ENCODE results near the gene BCAP29. TPM values are rescaled to one million over a fixed set of nuclear protein-coding genes. Genes with fewer than 3 reads are reported as not detected.
"Not testable (repeated sequence)": the region's sequence is repeated elsewhere in the genome, so short reads cannot be mapped to it uniquely, and the experiment has no call there.

Gene BCAP29
- total RNA-seq = 10 to 100 TPM; 39.5 to 46.0 TPM
- polyA plus RNA-seq (2013, experiment 1 of 2) = 31.8 TPM
- polyA plus RNA-seq (2013, experiment 2 of 2) = 38.3 TPM
- long read RNA-seq, experiment 1, full-length matches to known transcripts = 11 of 23 reads
- long read RNA-seq, experiment 1, partial matches to known transcripts = 5 of 23 reads
- long read RNA-seq, experiment 1, other reads (novel, unspliced or antisense) = 7 of 23 reads
- long read RNA-seq, experiment 2, full-length matches to known transcripts = 65 of 89 reads
- long read RNA-seq, experiment 2, partial matches to known transcripts = 5 of 89 reads
- long read RNA-seq, experiment 2, other reads (novel, unspliced or antisense) = 19 of 89 reads
- long read RNA-seq, experiment 3, full-length matches to known transcripts = 113 of 135 reads
- long read RNA-seq, experiment 3, partial matches to known transcripts = 11 of 135 reads
- long read RNA-seq, experiment 3, other reads (novel, unspliced or antisense) = 11 of 135 reads
- long read RNA-seq, experiment 4, full-length matches to known transcripts = 87 of 118 reads
- long read RNA-seq, experiment 4, partial matches to known transcripts = 12 of 118 reads
- long read RNA-seq, experiment 4, other reads (novel, unspliced or antisense) = 19 of 118 reads

- no peaks in the 10 kb centered on the region for H3K9me3 ChIP-seq (ENCODE audit: control insufficient read depth, low read length)
- no peaks in the 10 kb centered on the region for H3K9me3 Mint-ChIP-seq
- TF ChIP-seq CTCF (conservative IDR thresholded peaks at IDR 0.05) = peak; percentile 65
- peaks cover 12% of the 10 kb centered on the region for H3K36me3 ChIP-seq (ENCODE audit: control insufficient read depth, insufficient read depth, low read length)
- 0% methylated on average over 11 to 89 of the region's 89 CpGs for WGBS, 2 experiments (ENCODE audit: insufficient coverage in 1 of 2, insufficient read length in 1 of 2)
- H3K27me3 ChIP-seq (ENCODE audit: control insufficient read depth, insufficient read depth, low read length, poor library complexity, severe bottlenecking) = no peaks in the 10 kb centered on the region
- H3K27ac ChIP-seq (ENCODE audit: low read depth, low read length) = peak within 1 kb of the TSS; percentile 47
- H3K27me3 Mint-ChIP-seq (ENCODE audit: insufficient read depth) = no peaks in the 10 kb centered on the region
- H3K4me3 ChIP-seq (ENCODE audit: low read length) = peak within 1 kb of the TSS; percentile 94
- peak within 1 kb of the TSS; percentile 88 for H3K4me3 Mint-ChIP-seq
- peak within 1 kb of the TSS; percentile 69 for H3K9ac ChIP-seq (ENCODE audit: extremely low read depth, low read length, poor library complexity, severe bottlenecking)
- H3K27ac Mint-ChIP-seq = peak within 1 kb of the TSS; percentile 98
- H3K36me3 Mint-ChIP-seq (ENCODE audit: low read depth) = peaks cover 16% of the 10 kb centered on the region
- peak; percentile 90 for DNase-seq
- H3K4me1 Mint-ChIP-seq = peaks cover 7% of the 10 kb centered on the region
- H3K4me1 ChIP-seq (ENCODE audit: control insufficient read depth, insufficient read depth, low read length) = no peaks in the 10 kb centered on the region
These were observed at the start of gene BCAP29 for GRCh38 chr7:107579885-107580715. TSS of gene BCAP29 (plus strand) at chr7:107580246. CDS start at chr7:107580773, 527 bp downstream.

DNA sequence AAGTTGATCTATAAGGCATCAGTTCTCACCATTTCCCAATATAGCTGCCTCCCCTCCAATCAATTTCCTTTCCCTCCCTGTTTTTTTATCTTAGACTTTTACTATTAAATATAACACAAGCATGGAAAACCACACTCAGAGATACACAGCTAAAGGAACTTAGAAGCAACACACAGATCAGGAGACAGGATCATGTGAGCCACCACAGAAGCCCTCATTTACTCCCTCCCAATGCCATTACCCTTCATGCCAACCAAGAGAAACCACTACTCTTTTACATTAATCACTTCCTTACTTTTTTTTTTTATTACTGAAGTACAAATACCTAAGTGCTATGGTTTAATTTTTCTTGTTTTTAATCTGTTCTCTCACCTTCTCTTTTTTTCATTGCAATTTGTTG, 49.3 kb upstream of the BCAP29 start:
- no peak overlapping the region for H3K9ac ChIP-seq (ENCODE audit: extremely low read depth, low read length, poor library complexity, severe bottlenecking)
- TF ChIP-seq CTCF (conservative IDR thresholded peaks at IDR 0.05) = no peak
- no peaks in the 10 kb centered on the region for H3K9me3 ChIP-seq (ENCODE audit: control insufficient read depth, low read length)
- Mint-ChIP-seq H3K27ac (no peak overlapping the region), H3K4me1 (peaks cover 5% of the 10 kb centered on the region), H3K36me3 (ENCODE audit: low read depth) (peaks cover 29% of the 10 kb centered on the region), H3K4me3 (no peak overlapping the region), H3K27me3 (ENCODE audit: insufficient read depth) (no peaks in the 10 kb centered on the region), H3K9me3 (peaks cover 11% of the 10 kb centered on the region)
- H3K27me3 ChIP-seq (ENCODE audit: control insufficient read depth, insufficient read depth, low read length, poor library complexity, severe bottlenecking) = no peaks in the 10 kb centered on the region
- H3K4me3 ChIP-seq (ENCODE audit: low read length) = no peak overlapping the region
- no peak overlapping the region for H3K27ac ChIP-seq (ENCODE audit: low read depth, low read length)
- peaks cover 11% of the 10 kb centered on the region for H3K36me3 ChIP-seq (ENCODE audit: control insufficient read depth, insufficient read depth, low read length)
- no peaks in the 10 kb centered on the region for H3K4me1 ChIP-seq (ENCODE audit: control insufficient read depth, insufficient read depth, low read length)
- DNase-seq = no peak

- H3K4me1 Mint-ChIP-seq = peaks cover 5% of the 10 kb centered on the region
These were observed 45.9 kb upstream of the BCAP29 start for GRCh38 chr7:107534139-107534538.

DNA sequence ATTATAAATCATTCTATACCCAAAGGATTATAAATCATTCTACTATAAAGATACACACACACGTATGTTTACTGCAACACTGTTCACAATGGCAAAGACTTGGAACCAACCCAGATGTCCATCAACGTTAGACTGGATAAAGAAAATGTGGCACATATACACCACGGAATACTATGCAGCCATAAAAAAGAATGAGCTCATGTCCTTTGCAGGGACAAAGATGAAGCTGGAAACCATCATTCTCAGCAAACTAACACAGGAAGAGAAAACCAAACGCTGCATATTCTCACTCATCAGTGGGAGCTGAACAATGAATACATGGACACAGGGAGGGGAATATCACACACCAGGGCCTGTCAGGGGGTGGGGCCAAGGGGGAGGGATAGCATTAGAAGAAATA, 42.8 kb upstream of the BCAP29 start:
- H3K9me3 ChIP-seq (ENCODE audit: control insufficient read depth, low read length); H3K4me3 ChIP-seq (ENCODE audit: low read length); H3K27me3 Mint-ChIP-seq (ENCODE audit: insufficient read depth); H3K27ac Mint-ChIP-seq; H3K9ac ChIP-seq (ENCODE audit: extremely low read depth, low read length, poor library complexity, severe bottlenecking); H3K4me1 Mint-ChIP-seq; H3K36me3 ChIP-seq (ENCODE audit: control insufficient read depth, insufficient read depth, low read length); H3K27me3 ChIP-seq (ENCODE audit: control insufficient read depth, insufficient read depth, low read length, poor library complexity, severe bottlenecking); H3K4me1 ChIP-seq (ENCODE audit: control insufficient read depth, insufficient read depth, low read length); H3K4me3 Mint-ChIP-seq; H3K27ac ChIP-seq (ENCODE audit: low read depth, low read length); DNase-seq: not testable (repeated sequence)
- H3K36me3 Mint-ChIP-seq (ENCODE audit: low read depth) = peaks cover 47% of the 10 kb centered on the region
- 97 to 100% methylated on average over 3 to 4 of the region's 4 CpGs for WGBS, 2 experiments (ENCODE audit: insufficient coverage in 1 of 2, insufficient read length in 1 of 2)
- H3K9me3 Mint-ChIP-seq = peaks cover 24% of the 10 kb centered on the region

More at GRCh38 chr7:107534139-107534538, 45.9 kb upstream of the BCAP29 start:
- DNase-seq = no peak
- Histone ChIP-seq H3K36me3 (ENCODE audit: control insufficient read depth, insufficient read depth, low read length) (no peaks in the 10 kb centered on the region), H3K9me3 (ENCODE audit: control insufficient read depth, low read length) (peaks cover 4% of the 10 kb centered on the region), H3K27me3 (ENCODE audit: control insufficient read depth, insufficient read depth, low read length, poor library complexity, severe bottlenecking) (no peaks in the 10 kb centered on the region), H3K4me1 (ENCODE audit: control insufficient read depth, insufficient read depth, low read length) (no peaks in the 10 kb centered on the region), H3K9ac (ENCODE audit: extremely low read depth, low read length, poor library complexity, severe bottlenecking) (no peak overlapping the region), H3K4me3 (ENCODE audit: low read length) (no peak overlapping the region), H3K27ac (ENCODE audit: low read depth, low read length) (no peak overlapping the region)
- Mint-ChIP-seq H3K4me3 (no peak overlapping the region), H3K36me3 (ENCODE audit: low read depth) (peaks cover 44% of the 10 kb centered on the region), H3K27ac (no peak overlapping the region), H3K9me3 (peaks cover 24% of the 10 kb centered on the region), H3K27me3 (ENCODE audit: insufficient read depth) (no peaks in the 10 kb centered on the region)
- TF ChIP-seq CTCF (conservative IDR thresholded peaks at IDR 0.05) = no peak
